ENCODE data around the gene NRXN3.

Gene NRXN3

GRCh38 chr14:78982551-78982950, 812.4 kb downstream of the NRXN3 start:
- Histone ChIP-seq H3K27ac (ENCODE audit: low read depth, low read length, severe bottlenecking) (no peak overlapping the region), H3K9me3 (ENCODE audit: control insufficient read depth, low read length) (no peaks in the 10 kb centered on the region), H3K4me1 (ENCODE audit: control insufficient read depth, insufficient read depth, low read length, poor library complexity, severe bottlenecking) (no peaks in the 10 kb centered on the region), H3K36me3 (ENCODE audit: control insufficient read depth, insufficient read depth, low read length) (no peaks in the 10 kb centered on the region), H3K4me3 (ENCODE audit: extremely low read depth, insufficient read depth, low read length, poor library complexity, severe bottlenecking) (no peak overlapping the region)
- 63 to 71% methylated on average over 1 of the region's 2 CpGs for WGBS, 2 experiments (ENCODE audit: insufficient coverage in 2 of 2)

GRCh38 chr14:78983126-78983525, 813.0 kb downstream of the NRXN3 start:
- Histone ChIP-seq H3K27ac (ENCODE audit: low read depth, low read length, severe bottlenecking) (no peak overlapping the region), H3K36me3 (ENCODE audit: control insufficient read depth, insufficient read depth, low read length) (no peaks in the 10 kb centered on the region), H3K4me1 (ENCODE audit: control insufficient read depth, insufficient read depth, low read length, poor library complexity, severe bottlenecking) (no peaks in the 10 kb centered on the region), H3K4me3 (ENCODE audit: extremely low read depth, insufficient read depth, low read length, poor library complexity, severe bottlenecking) (no peak overlapping the region), H3K9me3 (ENCODE audit: control insufficient read depth, low read length) (no peaks in the 10 kb centered on the region)
- 100% methylated on average over 1 of the region's 2 CpGs for WGBS, 2 experiments (ENCODE audit: insufficient coverage in 2 of 2)

- 41 to 44% methylated on average over 3 to 4 of the region's 5 CpGs for WGBS, 2 experiments (ENCODE audit: insufficient coverage in 2 of 2)
Observed at GRCh38 chr14:78985668-78986381, 815.7 kb downstream of the NRXN3 start.

GRCh38 chr14:78986989-78987388, 816.8 kb downstream of the NRXN3 start:
- Histone ChIP-seq H3K27ac (ENCODE audit: low read depth, low read length, severe bottlenecking) (no peak overlapping the region), H3K9me3 (ENCODE audit: control insufficient read depth, low read length) (no peaks in the 10 kb centered on the region), H3K36me3 (ENCODE audit: control insufficient read depth, insufficient read depth, low read length) (no peaks in the 10 kb centered on the region), H3K4me1 (ENCODE audit: control insufficient read depth, insufficient read depth, low read length, poor library complexity, severe bottlenecking) (no peaks in the 10 kb centered on the region), H3K4me3 (ENCODE audit: extremely low read depth, insufficient read depth, low read length, poor library complexity, severe bottlenecking) (no peak overlapping the region)
- 38% methylated on average over 3 to 4 of the region's 6 CpGs for WGBS, 2 experiments (ENCODE audit: insufficient coverage in 2 of 2)

More at GRCh38 chr14:78985668-78986381, 815.7 kb downstream of the NRXN3 start:
- Histone ChIP-seq H3K9me3 (ENCODE audit: control insufficient read depth, low read length) (no peaks in the 10 kb centered on the region), H3K4me3 (ENCODE audit: extremely low read depth, insufficient read depth, low read length, poor library complexity, severe bottlenecking) (no peak overlapping the region), H3K27ac (ENCODE audit: low read depth, low read length, severe bottlenecking) (no peak overlapping the region), H3K4me1 (ENCODE audit: control insufficient read depth, insufficient read depth, low read length, poor library complexity, severe bottlenecking) (no peaks in the 10 kb centered on the region), H3K36me3 (ENCODE audit: control insufficient read depth, insufficient read depth, low read length) (no peaks in the 10 kb centered on the region)

GRCh38 chr14:78989221-78989620, 819.0 kb downstream of the NRXN3 start:
- WGBS, 2 experiments (ENCODE audit: insufficient coverage in 2 of 2): 80% methylated on average over 1 of the region's 3 CpGs; no CpG with 5 or more reads in 1 of the 2 experiments
- Histone ChIP-seq H3K36me3 (ENCODE audit: control insufficient read depth, insufficient read depth, low read length) (no peaks in the 10 kb centered on the region), H3K27ac (ENCODE audit: low read depth, low read length, severe bottlenecking) (no peak overlapping the region), H3K4me1 (ENCODE audit: control insufficient read depth, insufficient read depth, low read length, poor library complexity, severe bottlenecking) (no peaks in the 10 kb centered on the region), H3K9me3 (ENCODE audit: control insufficient read depth, low read length) (no peaks in the 10 kb centered on the region), H3K4me3 (ENCODE audit: extremely low read depth, insufficient read depth, low read length, poor library complexity, severe bottlenecking) (no peak overlapping the region)

GRCh38 chr14:78992867-78993266, 822.7 kb downstream of the NRXN3 start:
- H3K27ac ChIP-seq (ENCODE audit: low read depth, low read length, severe bottlenecking): no peak overlapping the region
- no peaks in the 10 kb centered on the region for H3K9me3 ChIP-seq (ENCODE audit: control insufficient read depth, low read length)
- H3K36me3 ChIP-seq (ENCODE audit: control insufficient read depth, insufficient read depth, low read length): no peaks in the 10 kb centered on the region
- WGBS, 2 experiments (ENCODE audit: insufficient coverage in 2 of 2): 100% methylated on average over 2 of the region's 2 CpGs; no CpG with 5 or more reads in 1 of the 2 experiments
- H3K4me1 ChIP-seq (ENCODE audit: control insufficient read depth, insufficient read depth, low read length, poor library complexity, severe bottlenecking): no peaks in the 10 kb centered on the region
- H3K4me3 ChIP-seq (ENCODE audit: extremely low read depth, insufficient read depth, low read length, poor library complexity, severe bottlenecking): no peak overlapping the region

- Histone ChIP-seq H3K36me3 (ENCODE audit: control insufficient read depth, insufficient read depth, low read length) (no peaks in the 10 kb centered on the region), H3K4me3 (ENCODE audit: extremely low read depth, insufficient read depth, low read length, poor library complexity, severe bottlenecking) (no peak overlapping the region), H3K27ac (ENCODE audit: low read depth, low read length, severe bottlenecking) (no peak overlapping the region), H3K4me1 (ENCODE audit: control insufficient read depth, insufficient read depth, low read length, poor library complexity, severe bottlenecking) (no peaks in the 10 kb centered on the region), H3K9me3 (ENCODE audit: control insufficient read depth, low read length) (no peaks in the 10 kb centered on the region)
- WGBS, 2 experiments (ENCODE audit: insufficient coverage in 2 of 2): no CpG with 5 or more reads among the region's 1 CpG
Observed at GRCh38 chr14:78997811-78998210, 827.6 kb downstream of the NRXN3 start.

GRCh38 chr14:79009286-79009685, 839.1 kb downstream of the NRXN3 start:
- WGBS, 2 experiments (ENCODE audit: insufficient coverage in 2 of 2): 100% methylated on average over 2 of the region's 2 CpGs; no CpG with 5 or more reads in 1 of the 2 experiments
- no peaks in the 10 kb centered on the region for H3K9me3 ChIP-seq (ENCODE audit: control insufficient read depth, low read length)
- no peaks in the 10 kb centered on the region for H3K36me3 ChIP-seq (ENCODE audit: control insufficient read depth, insufficient read depth, low read length)
- H3K4me3 ChIP-seq (ENCODE audit: extremely low read depth, insufficient read depth, low read length, poor library complexity, severe bottlenecking): no peak overlapping the region
- no peak overlapping the region for H3K27ac ChIP-seq (ENCODE audit: low read depth, low read length, severe bottlenecking)
- H3K4me1 ChIP-seq (ENCODE audit: control insufficient read depth, insufficient read depth, low read length, poor library complexity, severe bottlenecking): peaks cover 3% of the 10 kb centered on the region

- H3K4me1 ChIP-seq (ENCODE audit: control insufficient read depth, insufficient read depth, low read length, poor library complexity, severe bottlenecking): peaks cover 3% of the 10 kb centered on the region
- H3K36me3 ChIP-seq (ENCODE audit: control insufficient read depth, insufficient read depth, low read length): no peaks in the 10 kb centered on the region
- H3K4me3 ChIP-seq (ENCODE audit: extremely low read depth, insufficient read depth, low read length, poor library complexity, severe bottlenecking): no peak overlapping the region
- H3K9me3 ChIP-seq (ENCODE audit: control insufficient read depth, low read length): no peaks in the 10 kb centered on the region
- 50 to 60% methylated on average over 2 to 3 of the region's 8 CpGs for WGBS, 2 experiments (ENCODE audit: insufficient coverage in 2 of 2)
- no peak overlapping the region for H3K27ac ChIP-seq (ENCODE audit: low read depth, low read length, severe bottlenecking)
Observed at GRCh38 chr14:79011091-79011919, 841.1 kb downstream of the NRXN3 start.

GRCh38 chr14:79011920-79012204, 841.7 kb downstream of the NRXN3 start:
- H3K27ac ChIP-seq (ENCODE audit: low read depth, low read length, severe bottlenecking): no peak overlapping the region
- H3K9me3 ChIP-seq (ENCODE audit: control insufficient read depth, low read length): no peaks in the 10 kb centered on the region
- H3K36me3 ChIP-seq (ENCODE audit: control insufficient read depth, insufficient read depth, low read length): no peaks in the 10 kb centered on the region
- no peak overlapping the region for H3K4me3 ChIP-seq (ENCODE audit: extremely low read depth, insufficient read depth, low read length, poor library complexity, severe bottlenecking)
- peaks cover 6% of the 10 kb centered on the region for H3K4me1 ChIP-seq (ENCODE audit: control insufficient read depth, insufficient read depth, low read length, poor library complexity, severe bottlenecking)

Measured in mesodermal cell (in vitro differentiated cells).